Kidney (tissue), 14 donors: ENCODE results near the gene KIF18A. TPM values are rescaled to one million over a fixed set of nuclear protein-coding genes. Genes with fewer than 3 reads are reported as not detected.

ENCODE experiments used
- DNase-seq, 5 donors: peaks; one replicate each; pipeline ENCODE4 v3.0.0-alpha.2; 2013 to 2020
- FAIRE-seq: peaks from 2 replicates; lab custom pipeline; 2012; peaks lifted over from hg19 to GRCh38; lab: Jason Lieb, UNC
- H3K27ac ChIP-seq, 2 donors: one replicate each; pipeline ENCODE4 v1.7.0; 2013; ENCODE audit warnings: low read depth in 2 of 2, low read length in 2 of 2, inconsistent platforms in 1 of 2
- H3K27me3 ChIP-seq: one replicate; pipeline ENCODE4 v1.7.1; 2013; ENCODE audit warnings: low read length, inconsistent platforms; ENCODE audit not compliant: control insufficient read depth, insufficient read depth
- H3K36me3 ChIP-seq, 3 donors: one replicate each; pipeline versions ENCODE4 v1.7.0 to v1.7.1; 2013; ENCODE audit warnings: low read length in 3 of 3, control low read depth in 1 of 3, inconsistent platforms in 1 of 3; ENCODE audit not compliant: insufficient read depth in 3 of 3, control insufficient read depth in 2 of 3
- H3K4me1 ChIP-seq, 3 donors: one replicate each; pipeline versions ENCODE4 v1.7.0 to v1.7.1; 2013; ENCODE audit warnings: low read length in 3 of 3, inconsistent platforms in 1 of 3, low read depth in 1 of 3; ENCODE audit not compliant: control insufficient read depth in 2 of 3, insufficient read depth in 2 of 3
- H3K4me3 ChIP-seq, 3 donors: one replicate each; pipeline versions ENCODE4 v1.7.0 to v1.8.1; 2013; ENCODE audit warnings: low read length in 3 of 3, control low read depth in 1 of 3, inconsistent platforms in 1 of 3
- H3K9ac ChIP-seq, 3 donors: one replicate each; pipeline versions ENCODE4 v1.7.0 to v1.7.1; 2013; ENCODE audit warnings: low read length in 3 of 3, control low read depth in 1 of 3, inconsistent platforms in 1 of 3
- H3K9me3 ChIP-seq, 3 donors: one replicate each; pipeline versions ENCODE4 v1.7.0 to v1.7.1; 2013; ENCODE audit warnings: low read length in 3 of 3, control low read depth in 1 of 3, inconsistent platforms in 1 of 3; ENCODE audit not compliant: control insufficient read depth in 2 of 3, insufficient read depth in 1 of 3
- intact Hi-C: fragments of 100-400 bp; cut with DNase I; formaldehyde crosslinking; loops from one replicate; pipeline ENCODE4 v1.11.1; 2022
- microRNA-seq: library from miRNA; unstranded; fragments of <30 nt; microRNA quantifications from one replicate; pipeline ENCODE4 v1.2.0, GENCODE V29; 2020
- polyA plus RNA-seq: library from polyadenylated mRNA; stranded (reverse); fragments of 350-450 nt; fragmentation: Illumina TruSeq; extraction: RNeasy Lipid Tissue Mini Kit (QIAGEN cat#74804); gene quantifications from one replicate; pipeline ENCODE4 v1.2.3, GENCODE V29; 2014; ENCODE audit warnings: low read depth, low replicate concordance; ENCODE audit not compliant: insufficient read depth
- total RNA-seq: library from RNA; stranded (reverse); fragmentation: NEBNext Ultra II Directional; extraction: Animal tissue kit (Norgen Biotek cat#: 25700); gene quantifications from one replicate; pipeline ENCODE4 v1.2.1, GENCODE V29; 2021
- TF ChIP-seq, protein P1 (sequence below): IDR thresholded peaks from 3 replicates; pipeline ENCODE4 v1.5.1; 2012; ENCODE audit warnings: mild to moderate bottlenecking, moderate library complexity, borderline replicate concordance; ENCODE audit not compliant: insufficient read depth; ENCODE audit errors: extremely low read depth
- donor health status: control.
- donor health status: control.
- donor health status: control.
- donor health status: control.
- donor health status: control.
- donor health status: DM: yes; HTN: yes; CAD: no.
- donor health status: Normal renal cell carcinoma (clear cell type).

Gene KIF18A
- total and polyA plus RNA-seq, 2 donors from 2014 or later: 0.39 to 0.50 TPM

DNA sequence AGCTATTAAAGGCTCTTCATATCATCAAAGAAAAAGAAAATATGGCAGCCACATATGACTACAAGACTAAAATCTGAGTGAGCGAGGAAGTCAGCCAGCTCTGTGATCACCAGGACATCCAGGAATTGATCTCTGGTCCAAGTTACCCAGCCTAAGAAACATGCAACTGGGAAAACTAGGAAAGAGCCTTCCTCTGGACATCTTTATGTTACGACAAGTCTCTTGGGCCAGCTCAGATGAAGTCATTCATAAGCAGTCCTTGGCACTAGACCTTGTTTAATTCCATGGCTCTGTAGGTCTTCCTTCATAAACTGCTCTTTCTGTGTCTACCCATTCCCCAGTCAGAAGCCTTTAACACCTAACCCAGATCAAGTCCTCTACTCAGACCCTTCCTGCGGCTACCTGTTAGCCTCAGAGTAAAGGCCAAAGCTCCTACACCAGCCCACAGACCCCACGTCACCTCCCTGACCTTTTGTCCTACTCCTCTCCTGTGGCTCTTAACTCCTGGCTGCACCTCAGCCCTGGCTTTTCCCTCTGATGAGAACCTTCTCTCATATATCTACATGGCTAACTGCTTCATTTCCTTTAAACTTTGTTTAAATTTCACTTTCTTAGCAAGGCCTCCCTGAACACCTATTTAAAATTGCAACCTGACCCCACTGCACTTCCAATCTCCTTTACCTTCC, 134.0 kb downstream of the KIF18A start:
- TF ChIP-seq, protein P1, sequence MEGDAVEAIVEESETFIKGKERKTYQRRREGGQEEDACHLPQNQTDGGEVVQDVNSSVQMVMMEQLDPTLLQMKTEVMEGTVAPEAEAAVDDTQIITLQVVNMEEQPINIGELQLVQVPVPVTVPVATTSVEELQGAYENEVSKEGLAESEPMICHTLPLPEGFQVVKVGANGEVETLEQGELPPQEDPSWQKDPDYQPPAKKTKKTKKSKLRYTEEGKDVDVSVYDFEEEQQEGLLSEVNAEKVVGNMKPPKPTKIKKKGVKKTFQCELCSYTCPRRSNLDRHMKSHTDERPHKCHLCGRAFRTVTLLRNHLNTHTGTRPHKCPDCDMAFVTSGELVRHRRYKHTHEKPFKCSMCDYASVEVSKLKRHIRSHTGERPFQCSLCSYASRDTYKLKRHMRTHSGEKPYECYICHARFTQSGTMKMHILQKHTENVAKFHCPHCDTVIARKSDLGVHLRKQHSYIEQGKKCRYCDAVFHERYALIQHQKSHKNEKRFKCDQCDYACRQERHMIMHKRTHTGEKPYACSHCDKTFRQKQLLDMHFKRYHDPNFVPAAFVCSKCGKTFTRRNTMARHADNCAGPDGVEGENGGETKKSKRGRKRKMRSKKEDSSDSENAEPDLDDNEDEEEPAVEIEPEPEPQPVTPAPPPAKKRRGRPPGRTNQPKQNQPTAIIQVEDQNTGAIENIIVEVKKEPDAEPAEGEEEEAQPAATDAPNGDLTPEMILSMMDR: no peak
- intact Hi-C loops: no loop called here
- Histone ChIP-seq H3K4me1 (no peaks in the 10 kb centered on the region), H3K4me3 (no peak overlapping the region), H3K27ac (no peak overlapping the region), H3K9me3 (no peaks in the 10 kb centered on the region), H3K9ac (no peak overlapping the region), H3K27me3 (no peaks in the 10 kb centered on the region), H3K36me3 (no peaks in the 10 kb centered on the region)
- DNase-seq (no peak), FAIRE-seq (no peak)

DNA sequence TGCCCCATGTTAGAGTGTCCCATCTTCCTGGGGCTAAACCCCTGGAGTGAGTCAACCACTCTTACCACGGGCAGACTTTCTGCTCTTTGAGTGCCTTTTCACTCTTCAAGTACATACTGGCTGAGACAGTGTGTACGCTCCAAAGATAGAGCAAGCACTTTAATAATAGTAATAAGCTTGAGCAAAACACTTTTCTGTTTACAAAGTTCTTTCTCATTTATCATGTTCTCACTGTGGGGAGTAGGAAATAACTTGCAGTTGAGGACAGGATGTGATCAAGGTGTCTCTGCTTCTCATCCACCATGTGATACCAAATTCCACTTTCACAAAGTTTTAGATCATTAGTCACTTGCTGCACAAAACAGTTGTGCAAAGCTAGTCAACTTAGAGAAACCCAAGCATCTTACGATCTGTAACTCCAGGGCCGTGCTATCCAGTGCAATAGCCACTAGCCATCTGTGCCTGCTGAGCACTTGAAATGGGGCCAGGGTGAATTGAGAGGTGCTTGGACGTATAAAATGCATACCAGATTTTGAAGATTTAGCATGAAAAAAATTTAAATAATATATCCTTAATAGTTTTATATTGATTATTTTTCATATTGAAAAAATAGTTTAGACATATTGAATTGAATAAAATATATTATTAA, 135.3 kb downstream of the KIF18A start:
- Histone ChIP-seq H3K9ac (no peak overlapping the region), H3K4me1 (no peaks in the 10 kb centered on the region), H3K27me3 (no peaks in the 10 kb centered on the region), H3K36me3 (no peaks in the 10 kb centered on the region), H3K27ac (no peak overlapping the region), H3K9me3 (no peaks in the 10 kb centered on the region), H3K4me3 (no peak overlapping the region)
- TF ChIP-seq, protein P1: no peak
- DNase-seq: no peak
- no peak for FAIRE-seq
- intact Hi-C loops: no loop called here

DNA sequence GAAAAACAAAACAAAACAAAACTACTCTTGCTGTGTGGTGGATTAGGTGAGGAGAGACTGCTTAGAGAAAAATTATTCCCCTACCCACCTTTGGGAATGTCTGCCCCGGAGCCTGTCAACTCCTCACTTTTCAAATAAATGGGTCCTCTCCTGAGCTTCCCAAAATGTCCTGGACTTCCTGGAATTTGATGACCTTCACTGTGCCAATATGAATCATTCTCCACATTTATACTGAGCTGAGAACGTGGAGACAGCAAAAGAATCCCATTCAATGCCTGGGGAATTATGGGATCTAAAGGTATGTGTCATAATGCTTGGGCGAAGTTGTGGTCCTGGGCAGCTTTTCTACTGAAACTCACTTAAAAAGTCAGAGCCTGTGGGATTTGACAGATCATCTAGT, 136.8 kb downstream of the KIF18A start:
- Histone ChIP-seq H3K36me3 (no peaks in the 10 kb centered on the region), H3K9ac (no peak overlapping the region), H3K4me3 (no peak overlapping the region), H3K27ac (no peak overlapping the region), H3K4me1 (no peaks in the 10 kb centered on the region), H3K9me3 (no peaks in the 10 kb centered on the region), H3K27me3 (no peaks in the 10 kb centered on the region)
- DNase-seq (no peak), FAIRE-seq (no peak)
- TF ChIP-seq, protein P1: no peak
- intact Hi-C loops: no loop called here

Small RNA genes lying within 50 kb of the gene (microRNA-seq; reads per million reads assigned to microRNA genes)
- not detected for gene MIR610

Other genes starting within 250 kb of the KIF18A start
- 14.7 TPM for gene METTL15, start 232 bp upstream of the KIF18A start, total RNA-seq
- 6.4 TPM for gene METTL15, start 232 bp upstream of the KIF18A start, polyA plus RNA-seq